DND-41 (cell line): ENCODE results near the gene TCAP.

ENCODE experiments used
- ATAC-seq: fragments of 200-7000 bp; cut with Tn5 transposase; 3 replicates; pipeline ENCODE4 v1.9.1; 2021; ENCODE audit warnings: low read depth; ENCODE audit not compliant: insufficient read depth
- DNase-seq: peaks from one replicate; pipeline ENCODE4 v3.0.0-alpha.2; 2020
- H2AFZ ChIP-seq: 2 replicates; pipeline ENCODE4 v1.6.0; 2012; ENCODE audit warnings: low read depth, low read length
- H3K27ac ChIP-seq: 2 replicates; pipeline ENCODE4 v1.5.1; 2012; ENCODE audit warnings: low read length, inconsistent platforms
- H3K27me3 ChIP-seq: fragments of 200-600 bp; sonication (generic); 2 replicates; pipeline ENCODE4 v1.6.0; 2012; ENCODE audit warnings: low read length, mild to moderate bottlenecking, inconsistent platforms; ENCODE audit not compliant: insufficient read depth, poor library complexity
- H3K36me3 ChIP-seq: 2 replicates; pipeline ENCODE4 v1.5.1; 2012; ENCODE audit warnings: low read length, inconsistent platforms; ENCODE audit not compliant: insufficient read depth
- H3K4me1 ChIP-seq: 2 replicates; pipeline ENCODE4 v1.5.1; 2012; ENCODE audit warnings: mild to moderate bottlenecking, low read length; ENCODE audit not compliant: insufficient read depth
- H3K4me2 ChIP-seq: 2 replicates; pipeline ENCODE4 v1.6.0; 2012; ENCODE audit warnings: mild to moderate bottlenecking, moderate library complexity, low read length, inconsistent platforms; ENCODE audit not compliant: insufficient read depth
- H3K4me3 ChIP-seq, 2 experiments: fragments of 200-600 bp in 1 of 2; shearing (Covaris generic) in 1 of 2; 2 replicates each; pipeline ENCODE4 v1.5.1; 2012 to 2016; ENCODE audit warnings: inconsistent platforms in 2 of 2, low read length in 2 of 2, mild to moderate bottlenecking in 2 of 2, low read depth in 1 of 2, moderate library complexity in 1 of 2
- H3K79me2 ChIP-seq: 2 replicates; pipeline ENCODE4 v1.6.0; 2012; ENCODE audit warnings: low read length, inconsistent platforms; ENCODE audit not compliant: insufficient read depth
- H3K9ac ChIP-seq: 2 replicates; pipeline ENCODE4 v1.6.0; 2012; ENCODE audit warnings: low read depth, mild to moderate bottlenecking, inconsistent platforms, low read length, moderate library complexity
- H3K9me3 ChIP-seq: 2 replicates; pipeline ENCODE4 v1.5.1; 2012; ENCODE audit warnings: low read length, moderate library complexity, mild to moderate bottlenecking, inconsistent platforms; ENCODE audit not compliant: insufficient read depth, severe bottlenecking
- H4K20me1 ChIP-seq: 2 replicates; pipeline ENCODE4 v1.6.0; 2012; ENCODE audit warnings: low read length; ENCODE audit not compliant: insufficient read depth
- CTCF ChIP-seq: IDR thresholded peaks from 2 replicates; pipeline ENCODE4 v1.5.1; 2012; ENCODE audit warnings: borderline replicate concordance, low read length, moderate library complexity, mild to moderate bottlenecking; ENCODE audit not compliant: poor library complexity, severe bottlenecking; ENCODE audit errors: extremely low read depth
- EZH2 ChIP-seq: IDR thresholded peaks from 3 replicates; pipeline ENCODE4 v1.6.1; 2012; ENCODE audit warnings: borderline replicate concordance, low read depth, mild to moderate bottlenecking, moderate library complexity, low read length, inconsistent platforms; ENCODE audit not compliant: severe bottlenecking

Gene TCAP

GRCh38 chr17:39623356-39623950, 41.7 kb upstream of the TCAP start:
- peaks cover 28% of the 10 kb centered on the region for H3K27me3 ChIP-seq
- TF ChIP-seq CTCF: peak; percentile 96
- TF ChIP-seq EZH2: no peak
- H3K4me2 ChIP-seq: 0 out of 2 replicates have a peak overlapping the region, but pooled peaks have one; percentile 8
- DNase-seq: peak; percentile 85
- H3K9ac ChIP-seq: no peak overlapping the region
- no peaks in the 10 kb centered on the region for H3K36me3 ChIP-seq
- no peaks in the 10 kb centered on the region for H3K9me3 ChIP-seq
- no peak overlapping the region for H3K27ac ChIP-seq
- no peaks in the 10 kb centered on the region for H3K79me2 ChIP-seq
- H3K4me1 ChIP-seq: peaks cover 19% of the 10 kb centered on the region
- peaks cover 9% of the 10 kb centered on the region for H4K20me1 ChIP-seq
- H3K4me3 ChIP-seq: no peak overlapping the region
- ATAC-seq: peak; percentile 75
- H2AFZ ChIP-seq: no peak overlapping the region

- no peaks in the 10 kb centered on the region for H3K79me2 ChIP-seq
- no peaks in the 10 kb centered on the region for H3K36me3 ChIP-seq
- H3K27me3 ChIP-seq: peaks cover 19% of the 10 kb centered on the region
- TF ChIP-seq CTCF (no peak), EZH2 (no peak)
- DNase-seq (no peak), ATAC-seq (no peak)
- H3K4me1 ChIP-seq: peaks cover 15% of the 10 kb centered on the region
- peaks cover 9% of the 10 kb centered on the region for H4K20me1 ChIP-seq
- no peaks in the 10 kb centered on the region for H3K9me3 ChIP-seq
- H2AFZ ChIP-seq: no peak overlapping the region
- H3K27ac ChIP-seq: no peak overlapping the region
- no peak overlapping the region for H3K9ac ChIP-seq
- H3K4me2 ChIP-seq: no peak overlapping the region
- H3K4me3 ChIP-seq: no peak overlapping the region
Measured at GRCh38 chr17:39624313-39624712, 40.8 kb upstream of the TCAP start.

GRCh38 chr17:39625198-39625785, 39.9 kb upstream of the TCAP start:
- H4K20me1 ChIP-seq: peaks cover 9% of the 10 kb centered on the region
- ATAC-seq (no peak), DNase-seq (no peak)
- H3K9ac ChIP-seq: no peak overlapping the region
- H3K36me3 ChIP-seq: no peaks in the 10 kb centered on the region
- no peaks in the 10 kb centered on the region for H3K79me2 ChIP-seq
- no peak overlapping the region for H3K4me2 ChIP-seq
- no peaks in the 10 kb centered on the region for H3K9me3 ChIP-seq
- no peak overlapping the region for H2AFZ ChIP-seq
- H3K4me1 ChIP-seq: peaks cover 15% of the 10 kb centered on the region
- H3K27ac ChIP-seq: no peak overlapping the region
- H3K27me3 ChIP-seq: peaks cover 17% of the 10 kb centered on the region
- no peak overlapping the region for H3K4me3 ChIP-seq
- no peak for TF ChIP-seq EZH2
- no peak for TF ChIP-seq CTCF
